Measurements from ENCODE around the gene ETS1. TPM values are rescaled to one million over a fixed set of nuclear protein-coding genes. Genes with fewer than 3 reads are reported as not detected.

ETS1 gene
- total RNA-seq, 2 experiments from 2014 or later, result 568 to 580 TPM

GRCh38 chr11:128477278-128477677 is 110.1 kb downstream of the ETS1 start:
- peaks cover 95% of the 10 kb centered on the region for H3K4me1 Mint-ChIP-seq
- no peaks in the 10 kb centered on the region for H3K9me3 Mint-ChIP-seq
- H3K36me3 Mint-ChIP-seq, result peaks cover 94% of the 10 kb centered on the region
- peak; percentile 4 for ATAC-seq (ENCODE audit: low read depth)
- POLR2A ChIA-PET, result interaction anchor here (0.9 to 13.6 kb wide), 11 partner anchors 11 to 186 kb away, joined by 3 to 612 read pairs (median 12); no protein-coding TSS in a partner anchor
- H3K27me3 Mint-ChIP-seq, result no peaks in the 10 kb centered on the region
- DNase-seq, result no peak
- peak overlapping the region; percentile 74 for H3K4me3 Mint-ChIP-seq
- H3K27ac Mint-ChIP-seq, result peak overlapping the region; percentile 97

GRCh38 chr11:128476729-128477128 is 110.6 kb downstream of the ETS1 start:
- ATAC-seq (ENCODE audit: low read depth), result peak; percentile 51
- Mint-ChIP-seq H3K36me3 (peaks cover 94% of the 10 kb centered on the region), H3K4me3 (peak overlapping the region; percentile 74), H3K27ac (peak overlapping the region; percentile 97), H3K27me3 (no peaks in the 10 kb centered on the region), H3K9me3 (no peaks in the 10 kb centered on the region), H3K4me1 (peaks cover 95% of the 10 kb centered on the region)
- DNase-seq, result no peak
- POLR2A ChIA-PET, result interaction anchor here (0.8 to 13.6 kb wide), 14 partner anchors 9 to 186 kb away, joined by 3 to 612 read pairs (median 8); no protein-coding TSS in a partner anchor

GRCh38 chr11:128476049-128476448 is 111.3 kb downstream of the ETS1 start:
- Mint-ChIP-seq H3K27ac (peak overlapping the region; percentile 97), H3K4me1 (peaks cover 96% of the 10 kb centered on the region), H3K9me3 (no peaks in the 10 kb centered on the region), H3K36me3 (peaks cover 90% of the 10 kb centered on the region), H3K27me3 (no peaks in the 10 kb centered on the region), H3K4me3 (peak overlapping the region; percentile 74)
- POLR2A ChIA-PET, result interaction anchor here (0.7 to 13.6 kb wide), 17 partner anchors 8 to 185 kb away, joined by 3 to 612 read pairs (median 6); no protein-coding TSS in a partner anchor
- ATAC-seq (ENCODE audit: low read depth) (no peak), DNase-seq (no peak)

GRCh38 chr11:128474036-128474874 is 113.1 kb downstream of the ETS1 start:
- H3K4me3 Mint-ChIP-seq, result peak overlapping the region; percentile 74

GRCh38 chr11:128473636-128474035 is 113.7 kb downstream of the ETS1 start:
- Mint-ChIP-seq H3K4me3 (peak overlapping the region; percentile 74), H3K9me3 (no peaks in the 10 kb centered on the region), H3K36me3 (peaks cover 81% of the 10 kb centered on the region), H3K27ac (peak overlapping the region; percentile 97), H3K4me1 (peaks cover 90% of the 10 kb centered on the region), H3K27me3 (no peaks in the 10 kb centered on the region)
- DNase-seq (no peak), ATAC-seq (ENCODE audit: low read depth) (no peak)
- POLR2A ChIA-PET, result interaction anchor here (1.0 to 13.6 kb wide), 10 partner anchors 10 to 222 kb away, joined by 3 to 612 read pairs (median 14); no protein-coding TSS in a partner anchor

More at GRCh38 chr11:128474036-128474874, 113.1 kb downstream of the ETS1 start:
- Mint-ChIP-seq H3K27ac (peak overlapping the region; percentile 97), H3K36me3 (peaks cover 85% of the 10 kb centered on the region), H3K9me3 (no peaks in the 10 kb centered on the region), H3K27me3 (no peaks in the 10 kb centered on the region), H3K4me1 (peaks cover 93% of the 10 kb centered on the region)
- POLR2A ChIA-PET, result interaction anchor here (0.6 to 13.6 kb wide), 12 partner anchors 10 to 222 kb away, joined by 3 to 612 read pairs (median 10); no protein-coding TSS in a partner anchor
- DNase-seq (no peak), ATAC-seq (ENCODE audit: low read depth) (no peak)

GRCh38 chr11:128472128-128473089 is 114.9 kb downstream of the ETS1 start:
- POLR2A ChIA-PET, result interaction anchor here (0.7 to 13.6 kb wide), 16 partner anchors 8 to 246 kb away, joined by 3 to 612 read pairs (median 6); no protein-coding TSS in a partner anchor
- Mint-ChIP-seq H3K9me3 (no peaks in the 10 kb centered on the region), H3K4me1 (peaks cover 88% of the 10 kb centered on the region), H3K27me3 (no peaks in the 10 kb centered on the region), H3K4me3 (peak overlapping the region; percentile 74), H3K36me3 (peaks cover 77% of the 10 kb centered on the region), H3K27ac (peak overlapping the region; percentile 97)
- ATAC-seq (ENCODE audit: low read depth), result peak; percentile 49
- no peak for DNase-seq

- Mint-ChIP-seq H3K4me1 (peaks cover 88% of the 10 kb centered on the region), H3K36me3 (peaks cover 77% of the 10 kb centered on the region), H3K9me3 (no peaks in the 10 kb centered on the region), H3K4me3 (peak overlapping the region; percentile 74), H3K27ac (peak overlapping the region; percentile 97), H3K27me3 (no peaks in the 10 kb centered on the region)
- POLR2A ChIA-PET, result interaction anchor here (0.9 to 13.6 kb wide), 13 partner anchors 9 to 186 kb away, joined by 3 to 612 read pairs (median 6); no protein-coding TSS in a partner anchor
- ATAC-seq (ENCODE audit: low read depth) (peak; percentile 51), DNase-seq (peak; percentile 56)
These were observed 116.2 kb downstream of the ETS1 start for GRCh38 chr11:128471138-128471661.

GRCh38 chr11:128470081-128470480 is 117.3 kb downstream of the ETS1 start:
- Mint-ChIP-seq H3K9me3 (no peaks in the 10 kb centered on the region), H3K4me3 (peak overlapping the region; percentile 74), H3K27me3 (no peaks in the 10 kb centered on the region), H3K36me3 (peaks cover 74% of the 10 kb centered on the region), H3K4me1 (peaks cover 91% of the 10 kb centered on the region), H3K27ac (peak overlapping the region; percentile 88)
- DNase-seq (no peak), ATAC-seq (ENCODE audit: low read depth) (peak; percentile 2)
- POLR2A ChIA-PET, result interaction anchor here (3.0 to 13.6 kb wide), 4 partner anchors 18 to 180 kb away, joined by 9 to 612 read pairs (median 152); no protein-coding TSS in a partner anchor

- DNase-seq, result no peak
- H3K27ac Mint-ChIP-seq, result peak overlapping the region; percentile 88
- H3K4me3 Mint-ChIP-seq, result peak overlapping the region; percentile 74
- ATAC-seq (ENCODE audit: low read depth), result no peak
- no peaks in the 10 kb centered on the region for H3K27me3 Mint-ChIP-seq
- H3K36me3 Mint-ChIP-seq, result peaks cover 72% of the 10 kb centered on the region
- no peaks in the 10 kb centered on the region for H3K9me3 Mint-ChIP-seq
- POLR2A ChIA-PET, result interaction anchor here (1.7 to 13.6 kb wide), 6 partner anchors 11 to 179 kb away, joined by 6 to 612 read pairs (median 39); no protein-coding TSS in a partner anchor
- H3K4me1 Mint-ChIP-seq, result peaks cover 91% of the 10 kb centered on the region
These were observed 118.1 kb downstream of the ETS1 start for GRCh38 chr11:128469220-128469619.

GRCh38 chr11:128468111-128468510 is 119.2 kb downstream of the ETS1 start:
- Mint-ChIP-seq H3K4me1 (peaks cover 90% of the 10 kb centered on the region), H3K4me3 (peak overlapping the region; percentile 76), H3K27me3 (no peaks in the 10 kb centered on the region), H3K9me3 (no peaks in the 10 kb centered on the region), H3K27ac (peak overlapping the region; percentile 88), H3K36me3 (peaks cover 71% of the 10 kb centered on the region)
- ATAC-seq (ENCODE audit: low read depth), result no peak
- DNase-seq, result no peak
- POLR2A ChIA-PET, result interaction anchor here (1.4 to 13.6 kb wide), 8 partner anchors 8 to 178 kb away, joined by 4 to 612 read pairs (median 12); no protein-coding TSS in a partner anchor

GRCh38 chr11:128467610-128468041 is 119.7 kb downstream of the ETS1 start:
- peaks cover 71% of the 10 kb centered on the region for H3K36me3 Mint-ChIP-seq
- H3K4me1 Mint-ChIP-seq, result peaks cover 90% of the 10 kb centered on the region
- no peaks in the 10 kb centered on the region for H3K9me3 Mint-ChIP-seq
- DNase-seq, result no peak
- H3K4me3 Mint-ChIP-seq, result peak overlapping the region; percentile 76
- ATAC-seq (ENCODE audit: low read depth), result no peak
- POLR2A ChIA-PET, result interaction anchor here (1.0 to 13.6 kb wide), 9 partner anchors 9 to 178 kb away, joined by 3 to 612 read pairs (median 9); no protein-coding TSS in a partner anchor
- no peaks in the 10 kb centered on the region for H3K27me3 Mint-ChIP-seq
- H3K27ac Mint-ChIP-seq, result peak overlapping the region; percentile 88

GRCh38 chr11:128467041-128467440 is 120.3 kb downstream of the ETS1 start:
- peaks cover 71% of the 10 kb centered on the region for H3K36me3 Mint-ChIP-seq
- POLR2A ChIA-PET, result interaction anchor here (1.0 to 13.6 kb wide), 8 partner anchors 9 to 177 kb away, joined by 3 to 612 read pairs (median 12); no protein-coding TSS in a partner anchor
- DNase-seq (no peak), ATAC-seq (ENCODE audit: low read depth) (peak; percentile 3)
- no peaks in the 10 kb centered on the region for H3K27me3 Mint-ChIP-seq
- H3K4me3 Mint-ChIP-seq, result peak overlapping the region; percentile 76
- no peaks in the 10 kb centered on the region for H3K9me3 Mint-ChIP-seq
- H3K4me1 Mint-ChIP-seq, result peaks cover 88% of the 10 kb centered on the region
- H3K27ac Mint-ChIP-seq, result peak overlapping the region; percentile 88

All from activated naive CD8-positive, alpha-beta T cell treated with anti-CD3 and anti-CD28 coated beads, Interleukin-2, amount 10 ng/mL, durations not matched to agents 7 days and 5 days (primary cell).